ENCODE results near the gene ARIH2.

DNA sequence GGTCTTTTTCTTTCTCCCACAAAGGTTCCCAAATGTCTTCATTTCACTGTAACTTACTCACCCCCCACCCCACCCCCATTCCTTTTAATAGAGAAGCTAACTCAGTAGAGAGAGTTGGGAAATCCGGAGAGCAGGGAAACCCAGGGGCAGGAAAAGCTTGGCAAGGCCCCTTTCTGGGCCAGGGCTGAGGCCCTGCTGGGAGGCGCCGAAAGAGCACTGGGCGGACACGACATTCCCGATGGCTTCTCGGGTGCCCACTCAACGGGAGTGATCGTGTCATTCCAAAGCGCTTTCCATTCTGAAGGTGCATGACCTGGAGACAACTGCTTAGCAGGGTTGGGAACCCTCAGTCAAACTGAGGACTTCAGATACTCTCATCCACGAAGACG is 101.3 kb downstream of the ARIH2 start:
- TF ChIP-seq, protein P1, sequence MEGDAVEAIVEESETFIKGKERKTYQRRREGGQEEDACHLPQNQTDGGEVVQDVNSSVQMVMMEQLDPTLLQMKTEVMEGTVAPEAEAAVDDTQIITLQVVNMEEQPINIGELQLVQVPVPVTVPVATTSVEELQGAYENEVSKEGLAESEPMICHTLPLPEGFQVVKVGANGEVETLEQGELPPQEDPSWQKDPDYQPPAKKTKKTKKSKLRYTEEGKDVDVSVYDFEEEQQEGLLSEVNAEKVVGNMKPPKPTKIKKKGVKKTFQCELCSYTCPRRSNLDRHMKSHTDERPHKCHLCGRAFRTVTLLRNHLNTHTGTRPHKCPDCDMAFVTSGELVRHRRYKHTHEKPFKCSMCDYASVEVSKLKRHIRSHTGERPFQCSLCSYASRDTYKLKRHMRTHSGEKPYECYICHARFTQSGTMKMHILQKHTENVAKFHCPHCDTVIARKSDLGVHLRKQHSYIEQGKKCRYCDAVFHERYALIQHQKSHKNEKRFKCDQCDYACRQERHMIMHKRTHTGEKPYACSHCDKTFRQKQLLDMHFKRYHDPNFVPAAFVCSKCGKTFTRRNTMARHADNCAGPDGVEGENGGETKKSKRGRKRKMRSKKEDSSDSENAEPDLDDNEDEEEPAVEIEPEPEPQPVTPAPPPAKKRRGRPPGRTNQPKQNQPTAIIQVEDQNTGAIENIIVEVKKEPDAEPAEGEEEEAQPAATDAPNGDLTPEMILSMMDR (IDR thresholded peaks at IDR 0.05) = no peak
- TF ChIP-seq POLR2A (IDR thresholded peaks at IDR 0.05) = no peak
- TF ChIP-seq POLR2AphosphoS5 (IDR thresholded peaks at IDR 0.05) = no peak

Measured in stomach (tissue), 4 donors.